MCF 10A (cell line): ENCODE measurements around the gene GNAI3. TPM values are rescaled to one million over a fixed set of nuclear protein-coding genes. Genes with fewer than 3 reads are reported as not detected.

Source experiments
- BruUV-seq: library from RNA; stranded (reverse); fragments of 400-500 nt; replicated peaks from 2 replicates; lab custom pipeline; 2021; lab: Mats Ljungman, UMichigan
- CTCF ChIA-PET: fragments of 300-600 bp; sonication (Branson Sonifier 250); formaldehyde crosslinking; extraction: SDS; loops from one replicate; lab custom pipeline; 2021; ENCODE audit warnings: antibody characterized with exemption, inconsistent platforms; lab: Yijun Ruan, JAX
- POLR2A ChIA-PET: fragments of 300-600, 350-650 bp; sonication (Branson Sonifier 250); formaldehyde crosslinking; extraction: SDS; loops from one replicate; lab custom pipeline; 2020; ENCODE audit warnings: antibody characterized with exemption, inconsistent platforms; lab: Yijun Ruan, JAX
- DNase-seq: peaks from one replicate; pipeline ENCODE4 v3.0.0-alpha.2; 2018; ENCODE audit not compliant: unreplicated experiment
- H3K27ac Mint-ChIP-seq: one replicate; pipeline ENCODE4 v1.8.0; 2022; ENCODE audit warnings: mild to moderate bottlenecking, low read depth, mixed read lengths; ENCODE audit not compliant: unreplicated experiment
- H3K27me3 Mint-ChIP-seq: one replicate; pipeline ENCODE4 v1.8.0; 2022; ENCODE audit warnings: mixed read lengths; ENCODE audit not compliant: insufficient read depth, unreplicated experiment
- H3K36me3 Mint-ChIP-seq: one replicate; pipeline ENCODE4 v1.8.0; 2022; ENCODE audit warnings: mild to moderate bottlenecking, moderate library complexity, mixed read lengths; ENCODE audit not compliant: insufficient read depth, unreplicated experiment
- H3K4me1 Mint-ChIP-seq: one replicate; pipeline ENCODE4 v1.8.0; 2022; ENCODE audit warnings: mixed read lengths; ENCODE audit not compliant: insufficient read depth, unreplicated experiment
- H3K4me3 Mint-ChIP-seq: one replicate; pipeline ENCODE4 v1.8.0; 2022; ENCODE audit warnings: mild to moderate bottlenecking, moderate library complexity, mixed read lengths; ENCODE audit not compliant: unreplicated experiment
- H3K9me3 Mint-ChIP-seq: one replicate; pipeline ENCODE4 v1.8.0; 2022; ENCODE audit warnings: mixed read lengths; ENCODE audit not compliant: unreplicated experiment
- intact Hi-C: fragments of 100-400 bp; cut with micrococcal nuclease; formaldehyde crosslinking; loops from 2 replicates; pipeline ENCODE4 v1.14.1; 2022
- total RNA-seq: library from RNA; stranded (reverse); gene quantifications from 2 replicates; pipeline ENCODE4 v1.2.3, GENCODE V29; 2022
- TF ChIP-seq, protein P1 (sequence below): fragments of 200-600 bp; IDR thresholded peaks from one replicate; pipeline ENCODE4 v1.8.0; 2022; ENCODE audit warnings: antibody characterized with exemption, mild to moderate bottlenecking; ENCODE audit not compliant: unreplicated experiment

The GNAI3 gene
- total RNA-seq, 1 experiment from 2014 or later = 8.0 TPM

DNA sequence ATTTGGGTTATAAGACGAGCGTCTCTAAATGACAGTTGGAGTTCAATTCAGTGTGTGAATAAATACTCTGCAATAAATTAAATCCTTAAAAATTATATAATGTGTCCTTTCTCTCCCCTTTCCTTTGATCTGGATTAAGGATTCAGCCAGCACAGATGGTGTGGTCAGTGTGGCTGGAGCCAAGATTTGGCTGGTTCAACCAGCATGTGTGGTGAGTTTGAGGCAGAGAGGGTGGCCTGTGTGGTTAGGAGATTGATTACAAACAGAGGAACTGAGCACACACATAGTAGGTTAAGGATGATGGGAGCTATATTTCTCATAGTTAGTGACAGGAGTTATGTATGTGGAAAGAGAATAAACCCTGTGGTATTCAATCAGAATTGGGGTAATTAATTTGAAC is 24.7 kb upstream of the GNAI3 start:
- H3K4me3 Mint-ChIP-seq = no peak overlapping the region
- CTCF ChIA-PET = interaction anchor here (4.1 to 26.1 kb wide), 2 partner anchors 9 to 23 kb away, joined by 41 to 1071 read pairs; partner anchors contain the start of genes AMIGO1, ATXN7L2 and CYB561D1

DNA sequence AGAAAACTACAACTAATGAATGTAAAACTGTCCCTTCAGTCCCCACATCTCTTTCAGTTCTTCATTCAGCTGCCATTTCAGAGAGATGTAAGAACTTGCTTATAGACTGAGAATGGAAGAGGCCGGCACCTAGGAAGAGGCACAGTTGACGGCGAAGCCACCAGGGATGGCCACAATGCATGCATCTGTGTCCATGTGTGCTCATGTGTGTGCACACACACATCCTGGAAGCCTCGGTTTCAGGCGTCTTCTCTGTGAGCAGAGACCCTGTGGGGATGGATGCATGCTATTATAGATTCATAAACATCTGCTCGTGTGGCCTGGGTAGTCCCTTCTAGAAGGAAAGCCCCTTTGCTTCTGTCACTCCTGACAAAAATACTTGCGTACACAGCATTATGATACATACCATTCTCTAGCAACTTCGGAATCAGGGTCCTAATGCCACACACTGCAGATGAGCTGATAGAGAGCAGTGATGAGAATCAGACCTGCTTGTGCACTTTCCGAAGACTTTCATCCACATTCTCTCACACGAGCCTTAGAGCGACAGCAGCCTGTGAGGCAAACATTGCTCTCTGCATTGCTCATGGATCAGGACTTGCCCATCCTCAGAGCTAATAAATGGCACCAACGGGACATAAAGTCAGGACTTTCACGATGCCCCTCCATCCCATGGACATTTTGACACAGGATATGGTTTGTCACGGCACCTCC is 21.2 kb upstream of the GNAI3 start:
- no peaks in the 10 kb centered on the region for H3K36me3 Mint-ChIP-seq
- H3K27me3 Mint-ChIP-seq = peaks cover 20% of the 10 kb centered on the region
- DNase-seq = no peak
- no peak overlapping the region for H3K4me3 Mint-ChIP-seq
- ChIA-PET CTCF (interaction anchor here (26.1 kb wide), 1 partner anchor 26 kb away, joined by 1071 read pairs; the partner anchor contains the start of genes AMIGO1, ATXN7L2 and CYB561D1), POLR2A (no interaction called here)
- H3K4me1 Mint-ChIP-seq = no peaks in the 10 kb centered on the region
- intact Hi-C loops = no loop called here
- H3K27ac Mint-ChIP-seq = no peak overlapping the region
- TF ChIP-seq, protein P1, sequence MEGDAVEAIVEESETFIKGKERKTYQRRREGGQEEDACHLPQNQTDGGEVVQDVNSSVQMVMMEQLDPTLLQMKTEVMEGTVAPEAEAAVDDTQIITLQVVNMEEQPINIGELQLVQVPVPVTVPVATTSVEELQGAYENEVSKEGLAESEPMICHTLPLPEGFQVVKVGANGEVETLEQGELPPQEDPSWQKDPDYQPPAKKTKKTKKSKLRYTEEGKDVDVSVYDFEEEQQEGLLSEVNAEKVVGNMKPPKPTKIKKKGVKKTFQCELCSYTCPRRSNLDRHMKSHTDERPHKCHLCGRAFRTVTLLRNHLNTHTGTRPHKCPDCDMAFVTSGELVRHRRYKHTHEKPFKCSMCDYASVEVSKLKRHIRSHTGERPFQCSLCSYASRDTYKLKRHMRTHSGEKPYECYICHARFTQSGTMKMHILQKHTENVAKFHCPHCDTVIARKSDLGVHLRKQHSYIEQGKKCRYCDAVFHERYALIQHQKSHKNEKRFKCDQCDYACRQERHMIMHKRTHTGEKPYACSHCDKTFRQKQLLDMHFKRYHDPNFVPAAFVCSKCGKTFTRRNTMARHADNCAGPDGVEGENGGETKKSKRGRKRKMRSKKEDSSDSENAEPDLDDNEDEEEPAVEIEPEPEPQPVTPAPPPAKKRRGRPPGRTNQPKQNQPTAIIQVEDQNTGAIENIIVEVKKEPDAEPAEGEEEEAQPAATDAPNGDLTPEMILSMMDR = no peak
- BruUV-seq = no TSS peak
- no peaks in the 10 kb centered on the region for H3K9me3 Mint-ChIP-seq

More for the DNA sequence above, 24.7 kb upstream of the GNAI3 start:
- TF ChIP-seq, protein P1 = no peak
- intact Hi-C loops = no loop called here
- POLR2A ChIA-PET = interaction anchor here (0.7 to 2.7 kb wide), 3 partner anchors 10 to 39 kb away, joined by 3 to 6 read pairs (median 3); partner anchors contain the start of gene CYB561D1
- no TSS peak for BruUV-seq
- H3K36me3 Mint-ChIP-seq = no peaks in the 10 kb centered on the region
- no peaks in the 10 kb centered on the region for H3K4me1 Mint-ChIP-seq
- DNase-seq = no peak
- H3K27me3 Mint-ChIP-seq = peaks cover 28% of the 10 kb centered on the region
- H3K9me3 Mint-ChIP-seq = no peaks in the 10 kb centered on the region
- no peak overlapping the region for H3K27ac Mint-ChIP-seq

DNA sequence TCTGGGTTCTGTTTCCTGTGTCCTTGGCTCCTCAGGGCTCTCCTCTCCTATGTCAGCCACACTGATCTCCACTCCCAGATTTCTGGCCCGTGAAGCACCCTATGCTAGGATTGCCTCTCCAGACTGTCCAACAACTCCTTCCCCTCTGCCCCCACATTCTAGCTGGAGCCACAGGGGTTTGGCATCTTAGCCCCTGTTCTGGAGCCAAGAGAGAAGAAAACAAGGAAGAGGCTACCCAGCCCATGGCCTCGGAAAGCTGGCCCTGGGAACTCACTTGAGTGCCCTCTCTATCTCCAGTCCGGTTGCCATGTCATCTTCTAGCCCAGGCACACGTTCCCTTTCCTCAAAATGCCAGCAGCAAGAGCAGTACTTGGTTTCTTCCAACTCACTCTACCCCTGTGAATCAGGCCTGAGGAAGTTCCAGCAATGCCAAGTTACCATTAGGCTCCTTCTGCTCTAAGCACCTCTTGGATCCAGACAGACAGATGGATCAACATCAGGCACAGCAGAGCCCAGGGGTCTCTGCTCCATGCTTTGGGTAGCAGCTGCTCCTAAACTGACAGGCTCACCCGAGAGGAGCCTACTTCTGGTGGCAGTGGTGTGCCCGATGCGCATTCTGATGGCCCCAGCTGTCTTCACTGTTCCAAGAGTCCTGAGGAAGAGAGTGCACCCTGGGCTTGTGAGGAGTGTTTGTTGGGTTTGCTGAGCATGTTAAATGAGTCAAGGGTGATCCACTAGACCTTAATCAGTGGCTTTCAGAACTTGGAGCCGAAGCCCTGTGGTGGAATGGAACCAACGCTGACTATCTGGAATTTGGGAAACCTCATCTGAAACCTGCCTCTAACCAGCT is 20.3 kb upstream of the GNAI3 start:
- Mint-ChIP-seq H3K27me3 (peaks cover 12% of the 10 kb centered on the region), H3K4me1 (no peaks in the 10 kb centered on the region), H3K27ac (no peak overlapping the region), H3K4me3 (no peak overlapping the region), H3K36me3 (no peaks in the 10 kb centered on the region), H3K9me3 (no peaks in the 10 kb centered on the region)
- TF ChIP-seq, protein P1 = no peak
- ChIA-PET POLR2A (interaction anchor here (0.6 to 5.7 kb wide), 4 partner anchors 36 to 565 kb away, joined by 3 to 38 read pairs (median 4); partner anchors contain the start of genes CLCC1, CYB561D1 and PSMA5), CTCF (interaction anchor here (0.6 to 26.1 kb wide), 5 partner anchors 18 to 456 kb away, joined by 3 to 1071 read pairs (median 3); partner anchors contain the start of genes AMIGO1, ATXN7L2 and CYB561D1)
- intact Hi-C loops = no loop called here
- no TSS peak for BruUV-seq
- DNase-seq = no peak
